Ovary (tissue), 9 donors: Measurements from ENCODE around the gene SLC35D3. TPM values are rescaled to one million over a fixed set of nuclear protein-coding genes. Genes with fewer than 3 reads are reported as not detected.
"Not testable (repeated sequence)": the region's sequence is repeated elsewhere in the genome, so short reads cannot be mapped to it uniquely, and the experiment has no call there.

Experiments
- DNase-seq, 5 donors: peaks; one replicate each; pipeline ENCODE4 v3.0.0-alpha.2; 2019 to 2020
- H3K27ac ChIP-seq, 2 donors: fragments of 200-600 bp; one replicate each; pipeline versions ENCODE4 v1.5.1 to v1.8.0; 2019 to 2022
- H3K27me3 ChIP-seq: fragments of 200-600 bp; one replicate; pipeline ENCODE4 v1.8.0; 2022
- H3K36me3 ChIP-seq: fragments of 200-600 bp; sonication (generic); one replicate; pipeline ENCODE4 v1.5.1; 2019
- H3K4me1 ChIP-seq: one replicate; pipeline ENCODE4 v1.8.1; 2013; ENCODE audit warnings: mild to moderate bottlenecking, moderate library complexity; ENCODE audit not compliant: insufficient read depth
- H3K4me3 ChIP-seq: fragments of 200-600 bp; sonication (generic); one replicate; pipeline ENCODE4 v1.5.1; 2017
- H3K9me3 ChIP-seq, 2 donors: fragments of 200-600 bp in 1 of 2; sonication (generic) in 1 of 2; one replicate each; pipeline versions ENCODE4 v1.5.1 to v1.8.1; 2013 to 2019; ENCODE audit warnings: mild to moderate bottlenecking in 1 of 2, moderate library complexity in 1 of 2
- EP300 ChIP-seq: sonication (generic); formaldehyde crosslinking; IDR thresholded peaks from one replicate; pipeline ENCODE4 v1.6.1; 2017; ENCODE audit warnings: antibody characterized with exemption
- POLR2A ChIP-seq: fragments of 450-650 bp; IDR thresholded peaks from one replicate; pipeline ENCODE4 v1.6.1; 2017; ENCODE audit warnings: antibody characterized with exemption, mild to moderate bottlenecking, moderate library complexity
- WGBS, 3 donors: extraction: QIAGEN DNeasy Blood & Tissue Kit in 1 of 3; methylation state at CpG; one replicate each; pipeline versions ENCODE4 v1.1.5 to v1.1.7; 2013 to 2017; 5-methylcytosine and 5-hydroxymethylcytosine counted together
- intact Hi-C, 4 donors: fragments of 100-400 bp; cut with DNase I; formaldehyde crosslinking; loops; one replicate each; pipeline versions ENCODE4 v1.11.0 to v1.15.1; 2022 to 2023
- polyA plus RNA-seq, 2 donors: library from polyadenylated mRNA; stranded (reverse); fragments of 200-250 nt in 1 of 2; fragments of 350-450 nt in 1 of 2; fragmentation: Illumina TruSeq in 1 of 2; extraction: RNeasy Lipid Tissue Mini Kit (QIAGEN cat#74804) in 1 of 2; gene quantifications; one replicate each; pipeline ENCODE4 v1.2.3, GENCODE V29; 2013 to 2014
- small RNA-seq: library from RNA; depleted of rRNA; stranded (forward); fragments of <200 nt; gene quantifications from one replicate; pipeline ENCODE3, GENCODE V24; 2016
- total RNA-seq, 7 donors: library from RNA; depleted of rRNA in 2 of 7; stranded (reverse); fragments of >200 nt in 2 of 7; fragmentation: NEBNext Ultra II Directional in 3 of 7; extraction: Animal tissue kit (Norgen Biotek cat#: 25700) in 3 of 7; gene quantifications; one replicate each; pipeline versions ENCODE4 v1.1.0 to v1.2.4, GENCODE V29; 2016 to 2023
- TF ChIP-seq, protein P1 (sequence below), 3 donors: fragments of 450-650 bp in 2 of 3; fragments of 200-600 bp in 1 of 3; IDR thresholded peaks; one replicate each; pipeline versions ENCODE4 v1.5.1 to v1.8.0; 2016 to 2022; ENCODE audit warnings: antibody characterized with exemption in 3 of 3, mild to moderate bottlenecking in 1 of 3
- donor health status: DM: no; HTN: no; CAD: no; lungs with moderate emphysema.
- donor health status: DM: no; HTN: no; CAD: no.
- donor health status: Bipolar disorder and iron deficiency.
- donor health status: DM: yes; HTN: yes; CAD: no.
- donor health status: DM: no; HTN: no; CAD: no.
- donor health status: DM: yes; HTN: yes; CAD: no.

SLC35D3 gene
- total and polyA plus RNA-seq, 9 donors: 0.02 TPM; not detected in 8

- 52 to 64% (median 54%) methylated on average over 7 of the region's 7 CpGs for WGBS, 3 donors
- Histone ChIP-seq H3K4me3 (no peak overlapping the region), H3K27ac (no peak overlapping the region), H3K27me3 (no peaks in the 10 kb centered on the region), H3K9me3 (no peaks in the 10 kb centered on the region), H3K36me3 (no peaks in the 10 kb centered on the region), H3K4me1 (no peaks in the 10 kb centered on the region)
- TF ChIP-seq POLR2A: no peak
- TF ChIP-seq, protein P1, sequence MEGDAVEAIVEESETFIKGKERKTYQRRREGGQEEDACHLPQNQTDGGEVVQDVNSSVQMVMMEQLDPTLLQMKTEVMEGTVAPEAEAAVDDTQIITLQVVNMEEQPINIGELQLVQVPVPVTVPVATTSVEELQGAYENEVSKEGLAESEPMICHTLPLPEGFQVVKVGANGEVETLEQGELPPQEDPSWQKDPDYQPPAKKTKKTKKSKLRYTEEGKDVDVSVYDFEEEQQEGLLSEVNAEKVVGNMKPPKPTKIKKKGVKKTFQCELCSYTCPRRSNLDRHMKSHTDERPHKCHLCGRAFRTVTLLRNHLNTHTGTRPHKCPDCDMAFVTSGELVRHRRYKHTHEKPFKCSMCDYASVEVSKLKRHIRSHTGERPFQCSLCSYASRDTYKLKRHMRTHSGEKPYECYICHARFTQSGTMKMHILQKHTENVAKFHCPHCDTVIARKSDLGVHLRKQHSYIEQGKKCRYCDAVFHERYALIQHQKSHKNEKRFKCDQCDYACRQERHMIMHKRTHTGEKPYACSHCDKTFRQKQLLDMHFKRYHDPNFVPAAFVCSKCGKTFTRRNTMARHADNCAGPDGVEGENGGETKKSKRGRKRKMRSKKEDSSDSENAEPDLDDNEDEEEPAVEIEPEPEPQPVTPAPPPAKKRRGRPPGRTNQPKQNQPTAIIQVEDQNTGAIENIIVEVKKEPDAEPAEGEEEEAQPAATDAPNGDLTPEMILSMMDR (IDR thresholded peaks at IDR 0.05): no peak
- TF ChIP-seq EP300: no peak
- DNase-seq: no peak
- intact Hi-C loops: no loop called here
Measured at GRCh38 chr6:136968837-136969236, 46.7 kb downstream of the SLC35D3 start.

- intact Hi-C loops: no loop called here
- no peak for DNase-seq
- no peaks in the 10 kb centered on the region for H3K4me1 ChIP-seq
Measured at GRCh38 chr6:136969433-136969832, 47.3 kb downstream of the SLC35D3 start.

GRCh38 chr6:136969930-136970329 is 47.8 kb downstream of the SLC35D3 start:
- no peak for TF ChIP-seq EP300
- no peak for TF ChIP-seq POLR2A
- TF ChIP-seq, protein P1 (IDR thresholded peaks at IDR 0.05): no peak
- H3K27ac ChIP-seq: no peak overlapping the region
- no peaks in the 10 kb centered on the region for H3K9me3 ChIP-seq
- H3K36me3 ChIP-seq: no peaks in the 10 kb centered on the region
- intact Hi-C loops: no loop called here
- no peak for DNase-seq
- no peak overlapping the region for H3K4me3 ChIP-seq
- no peaks in the 10 kb centered on the region for H3K4me1 ChIP-seq
- H3K27me3 ChIP-seq: no peaks in the 10 kb centered on the region
- 96 to 97% (median 97%) methylated on average over 4 of the region's 4 CpGs for WGBS, 3 donors

More at GRCh38 chr6:136969433-136969832, 47.3 kb downstream of the SLC35D3 start:
- no peak overlapping the region for H3K4me3 ChIP-seq
- no peak overlapping the region for H3K27ac ChIP-seq
- 85 to 92% (median 90%) methylated on average over 5 of the region's 5 CpGs for WGBS, 3 donors
- no peaks in the 10 kb centered on the region for H3K36me3 ChIP-seq
- H3K27me3 ChIP-seq: no peaks in the 10 kb centered on the region
- H3K9me3 ChIP-seq: no peaks in the 10 kb centered on the region
- no peak for TF ChIP-seq EP300

- Histone ChIP-seq H3K27me3 (no peaks in the 10 kb centered on the region), H3K4me1 (no peaks in the 10 kb centered on the region), H3K9me3 (no peaks in the 10 kb centered on the region), H3K4me3 (no peak overlapping the region), H3K27ac (no peak overlapping the region), H3K36me3 (no peaks in the 10 kb centered on the region)
- intact Hi-C loops: no loop called here
- WGBS, 3 donors: 52 to 71% (median 71%) methylated on average over 6 of the region's 6 CpGs
- TF ChIP-seq EP300 (no peak), POLR2A (no peak)
- TF ChIP-seq, protein P1 (IDR thresholded peaks at IDR 0.05): no peak
- DNase-seq: no peak
Measured at GRCh38 chr6:136971609-136972008, 49.5 kb downstream of the SLC35D3 start.

DNA sequence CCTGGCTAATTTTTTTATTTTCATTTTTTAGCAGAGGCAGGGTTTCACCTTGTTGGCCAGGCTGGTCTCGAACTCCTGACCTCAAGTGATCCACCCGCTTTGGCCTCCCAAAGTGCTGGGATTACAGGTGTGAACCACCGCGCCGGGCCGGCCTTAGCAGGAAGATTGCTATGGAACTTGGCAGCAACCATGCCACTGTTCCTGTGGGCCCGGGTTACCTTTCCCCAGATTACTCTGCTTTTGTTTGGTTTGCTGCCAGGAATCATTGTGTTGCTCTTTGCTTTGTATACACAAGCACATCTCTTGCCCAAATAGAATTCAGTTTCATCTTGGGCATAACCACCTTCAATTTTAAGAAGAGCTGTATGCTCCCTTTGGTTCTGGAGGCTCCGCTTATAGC is 51.7 kb downstream of the SLC35D3 start:
- intact Hi-C loops, DNase-seq, H3K4me1 ChIP-seq, H3K9me3 ChIP-seq, H3K36me3 ChIP-seq, H3K27me3 ChIP-seq, H3K4me3 ChIP-seq, H3K27ac ChIP-seq: not testable (repeated sequence)
- 87 to 94% (median 90%) methylated on average over 8 of the region's 8 CpGs for WGBS, 3 donors

Small RNA genes lying within 50 kb of the gene (small RNA-seq; reads per million reads assigned to genes)
- gene RF00019 (not detected), gene RPL35AP3 (not detected)

Other genes starting within 250 kb of the SLC35D3 start
- gene MAP3K5, start 129.8 kb upstream of the SLC35D3 start, total RNA-seq: 100 to 1,000 TPM in 3 of 7 donors, 10 to 100 TPM in 4; 37.0 to 217 (median 92.0) TPM
- gene MAP3K5, start 129.8 kb upstream of the SLC35D3 start, polyA plus RNA-seq: 10 to 100 TPM; 60.6 to 61.7 TPM
- 1 to 10 TPM; 5.7 to 9.8 (median 6.7) TPM for gene PEX7, start 99.7 kb upstream of the SLC35D3 start, total RNA-seq
- 10 to 100 TPM in 1 of 2 donors, 1 to 10 TPM in 1; 7.2 to 13.8 TPM for gene PEX7, start 99.7 kb upstream of the SLC35D3 start, polyA plus RNA-seq
- 10 to 100 TPM in 1 of 7 donors, 1 to 10 TPM in 6; 2.6 to 19.3 (median 5.9) TPM for gene IL20RA, start 122.7 kb downstream of the SLC35D3 start, total RNA-seq
- 1 to 10 TPM; 2.2 to 5.8 TPM for gene IL20RA, start 122.7 kb downstream of the SLC35D3 start, polyA plus RNA-seq